Uterus (tissue), 2 donors: Measurements from ENCODE around the gene LILRB5.

Experiments
- CTCF ChIP-seq, 4 experiments: fragments of 200-600 bp in 2 of 4; fragments of 450-650 bp in 2 of 4; sonication (generic) in 2 of 4; IDR thresholded peaks; one replicate each; pipeline ENCODE4 v1.5.1; 2016 to 2019; ENCODE audit warnings: antibody characterized with exemption in 4 of 4, mild to moderate bottlenecking in 2 of 4, moderate library complexity in 1 of 4
- POLR2A ChIP-seq, 2 donors: fragments of 450-650 bp; IDR thresholded peaks; one replicate each; pipeline ENCODE4 v1.6.1; 2016; ENCODE audit warnings: antibody characterized with exemption in 2 of 2, mild to moderate bottlenecking in 1 of 2, moderate library complexity in 1 of 2

- no peak for TF ChIP-seq CTCF (IDR thresholded peaks at IDR 0.05)
- TF ChIP-seq POLR2A (IDR thresholded peaks at IDR 0.05): no peak
Measured at GRCh38 chr19:54201980-54202379, 55.1 kb downstream of the LILRB5 start.
